Mesodermal cell (in vitro differentiated cells): ENCODE measurements around the gene TBC1D16.
"Not testable (repeated sequence)": the region's sequence is repeated elsewhere in the genome, so short reads cannot be mapped to it uniquely, and the experiment has no call there.

ENCODE experiments used
- H3K27ac ChIP-seq: 2 replicates; pipeline ENCODE4 v1.7.0; 2013; ENCODE audit warnings: mild to moderate bottlenecking, low read depth, low read length, moderate library complexity; ENCODE audit not compliant: severe bottlenecking
- H3K36me3 ChIP-seq: 2 replicates; pipeline ENCODE4 v1.7.1; 2013; ENCODE audit warnings: mild to moderate bottlenecking, low read length, moderate library complexity; ENCODE audit not compliant: control insufficient read depth, insufficient read depth
- H3K4me1 ChIP-seq: one replicate; pipeline ENCODE4 v1.7.1; 2013; ENCODE audit warnings: mild to moderate bottlenecking, low read length; ENCODE audit not compliant: insufficient read depth, control insufficient read depth, poor library complexity, severe bottlenecking
- H3K4me3 ChIP-seq: 2 replicates; pipeline ENCODE4 v1.7.0; 2013; ENCODE audit warnings: low read length, control low read depth, mild to moderate bottlenecking; ENCODE audit not compliant: insufficient read depth, poor library complexity, severe bottlenecking; ENCODE audit errors: extremely low read depth
- H3K9me3 ChIP-seq: 2 replicates; pipeline ENCODE4 v1.7.1; 2013; ENCODE audit warnings: mild to moderate bottlenecking, low read length, moderate library complexity; ENCODE audit not compliant: control insufficient read depth
- WGBS, 2 experiments: methylation state at CpG; one replicate each; pipeline ENCODE4 v1.1.5; 2013; ENCODE audit warnings: missing lambda C conversion rate in 2 of 2; ENCODE audit not compliant: insufficient coverage in 2 of 2; 5-methylcytosine and 5-hydroxymethylcytosine counted together

The TBC1D16 gene

DNA sequence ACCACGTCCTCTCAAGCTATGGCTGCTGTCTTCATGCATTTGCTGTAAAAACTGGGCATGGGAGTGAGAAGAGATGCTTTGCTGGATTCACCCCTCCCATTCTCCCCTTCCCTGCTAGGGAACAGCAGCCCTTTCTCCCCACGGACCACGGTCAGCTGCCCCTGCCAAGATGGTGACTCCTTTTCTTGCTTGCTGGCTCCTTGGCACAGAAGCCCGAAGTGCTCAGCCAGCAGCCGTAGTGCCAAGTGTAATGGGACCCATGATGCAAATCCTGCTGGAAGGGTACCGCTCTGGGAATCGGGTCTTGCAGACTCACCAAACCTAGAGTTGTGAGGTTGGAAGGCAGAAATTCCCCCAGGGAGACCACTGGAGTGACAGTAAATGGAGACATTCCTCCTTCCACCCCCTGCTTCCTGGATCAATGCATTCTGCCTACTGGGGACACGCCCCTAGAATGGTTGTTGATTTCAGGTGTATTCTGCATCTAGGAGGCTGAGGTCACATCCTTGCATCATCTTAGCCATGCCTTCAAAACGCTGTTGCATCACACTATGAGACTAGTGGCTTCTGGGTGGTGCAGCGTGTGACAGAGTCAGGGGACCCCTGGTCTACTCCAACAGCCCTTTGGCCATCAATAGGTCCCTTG, 133.4 kb downstream of the TBC1D16 start:
- Histone ChIP-seq H3K36me3 (no peaks in the 10 kb centered on the region), H3K4me1 (no peaks in the 10 kb centered on the region), H3K9me3 (peaks cover 8% of the 10 kb centered on the region), H3K4me3 (no peak overlapping the region), H3K27ac (no peak overlapping the region)
- 72 to 81% methylated on average over 6 to 8 of the region's 10 CpGs for WGBS, 2 experiments

DNA sequence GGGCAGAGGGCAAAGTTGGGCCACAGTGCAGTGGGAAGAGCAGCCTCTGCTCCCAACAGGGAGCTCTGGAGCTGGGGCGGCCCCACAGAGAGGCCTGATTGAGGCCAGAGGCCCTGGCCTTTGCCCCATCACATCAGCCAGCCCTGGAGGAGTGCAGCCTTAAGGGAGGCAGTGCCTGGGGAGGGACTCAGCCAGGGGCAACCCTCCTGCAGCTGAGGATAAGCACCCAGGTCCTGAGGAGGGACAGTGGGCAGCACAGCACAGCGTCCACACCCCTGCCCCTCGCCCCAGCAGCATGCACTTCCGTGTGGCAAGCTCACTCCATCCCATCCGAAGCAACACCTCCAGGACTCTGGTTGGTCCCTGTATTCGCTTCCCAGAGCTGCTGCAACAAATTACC, 134.5 kb downstream of the TBC1D16 start:
- H3K36me3 ChIP-seq: no peaks in the 10 kb centered on the region
- no peak overlapping the region for H3K27ac ChIP-seq
- 81 to 93% methylated on average over 3 to 6 of the region's 6 CpGs for WGBS, 2 experiments
- no peaks in the 10 kb centered on the region for H3K4me1 ChIP-seq
- H3K4me3 ChIP-seq: no peak overlapping the region
- H3K9me3 ChIP-seq: peaks cover 8% of the 10 kb centered on the region

GRCh38 chr17:79899584-79899983, 136.1 kb downstream of the TBC1D16 start:
- H3K9me3 ChIP-seq: peaks cover 8% of the 10 kb centered on the region
- no peak overlapping the region for H3K4me3 ChIP-seq
- WGBS, 2 experiments: 83 to 90% methylated on average over 1 to 3 of the region's 4 CpGs
- H3K36me3 ChIP-seq: no peaks in the 10 kb centered on the region
- no peaks in the 10 kb centered on the region for H3K4me1 ChIP-seq
- no peak overlapping the region for H3K27ac ChIP-seq

DNA sequence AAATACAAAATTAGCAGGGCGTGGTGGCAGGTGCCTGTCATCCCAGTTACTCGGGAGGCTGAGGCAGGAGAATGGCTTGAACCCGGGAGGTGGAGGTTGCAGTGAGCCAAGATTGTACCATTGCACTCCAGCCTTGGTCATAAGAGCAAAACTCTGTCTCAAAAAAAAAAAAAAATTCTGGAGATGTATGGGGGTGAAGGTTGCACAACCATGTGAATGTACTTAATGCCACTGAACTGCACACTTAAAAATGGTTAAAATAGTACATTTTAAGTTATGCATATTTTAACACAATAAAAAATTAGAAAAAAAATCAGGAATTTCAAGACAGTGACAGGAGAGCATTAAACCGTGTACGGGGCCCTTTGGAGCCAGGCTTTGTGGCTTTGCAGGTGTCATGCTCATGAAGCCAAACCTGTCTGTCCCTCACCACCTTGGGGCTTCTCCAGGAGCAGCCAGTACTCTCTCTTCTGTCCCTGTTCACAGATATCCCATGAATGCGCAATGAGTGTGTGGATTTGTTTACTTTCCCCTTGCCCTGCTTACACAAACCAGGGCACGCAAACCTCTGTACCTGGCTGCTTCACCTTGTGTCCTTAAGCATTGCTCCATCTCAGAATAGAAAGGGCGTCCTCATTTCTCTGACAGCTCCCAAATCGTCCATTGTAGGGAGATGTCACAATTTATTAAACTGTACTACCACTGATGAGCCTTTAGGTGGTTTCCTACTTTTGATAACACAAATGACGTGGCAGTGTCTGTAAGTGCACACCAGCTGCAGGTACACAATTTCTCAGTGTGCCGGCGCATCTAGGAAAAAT, 138.2 kb downstream of the TBC1D16 start:
- no peak overlapping the region for H3K27ac ChIP-seq

GRCh38 chr17:79893457-79893856, 142.2 kb downstream of the TBC1D16 start:
- not testable (repeated sequence) for H3K9me3 ChIP-seq, H3K36me3 ChIP-seq, H3K4me1 ChIP-seq, H3K4me3 ChIP-seq, H3K27ac ChIP-seq
- 77 to 89% methylated on average over 3 of the region's 4 CpGs for WGBS, 2 experiments

More for the DNA sequence above, 138.2 kb downstream of the TBC1D16 start:
- H3K36me3 ChIP-seq: no peaks in the 10 kb centered on the region
- peaks cover 8% of the 10 kb centered on the region for H3K9me3 ChIP-seq
- 87 to 90% methylated on average over 9 of the region's 12 CpGs for WGBS, 2 experiments
- H3K4me1 ChIP-seq: no peaks in the 10 kb centered on the region
- no peak overlapping the region for H3K4me3 ChIP-seq

DNA sequence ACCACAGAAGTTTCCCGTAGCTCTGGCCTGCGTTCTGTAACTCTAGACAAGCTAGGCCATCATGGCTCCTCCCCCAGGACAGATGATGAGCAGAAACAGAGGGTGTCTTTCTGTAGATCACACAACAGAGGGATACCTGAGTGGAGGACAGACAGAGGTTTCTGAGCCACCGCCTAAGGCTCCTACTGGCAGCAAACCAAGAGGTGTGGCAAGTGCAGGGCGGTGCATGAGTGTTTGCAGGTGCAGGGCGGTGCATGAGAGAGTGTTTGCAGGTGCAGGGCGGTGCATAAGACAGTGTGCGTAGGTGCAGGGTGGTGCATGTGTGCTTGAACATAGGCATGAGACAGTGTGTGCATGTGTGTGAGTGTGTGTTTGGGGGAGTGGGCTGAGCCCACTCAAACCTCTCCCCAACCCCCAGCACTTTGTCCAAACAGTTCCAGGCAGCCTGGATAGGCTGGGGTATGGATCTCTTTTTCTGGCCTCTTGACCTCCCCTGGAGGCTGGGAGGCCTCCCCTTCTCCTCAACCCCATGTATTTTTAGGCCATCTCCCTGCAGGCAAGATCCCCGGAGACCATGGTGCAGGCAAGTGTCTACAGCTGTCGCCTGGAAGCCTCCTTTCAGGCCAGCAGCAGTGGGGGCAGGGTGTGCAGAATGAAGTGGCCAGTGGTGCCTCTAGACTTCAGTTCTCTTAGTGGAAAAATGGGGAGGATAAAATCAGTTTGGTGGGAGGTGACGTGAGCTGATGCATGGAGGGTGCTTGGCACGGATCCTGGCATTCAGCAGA, 143.0 kb downstream of the TBC1D16 start:
- Histone ChIP-seq H3K4me3 (no peak overlapping the region), H3K27ac (no peak overlapping the region), H3K4me1 (no peaks in the 10 kb centered on the region), H3K9me3 (no peaks in the 10 kb centered on the region), H3K36me3 (no peaks in the 10 kb centered on the region)
- WGBS, 2 experiments: 86 to 87% methylated on average over 10 to 11 of the region's 11 CpGs

DNA sequence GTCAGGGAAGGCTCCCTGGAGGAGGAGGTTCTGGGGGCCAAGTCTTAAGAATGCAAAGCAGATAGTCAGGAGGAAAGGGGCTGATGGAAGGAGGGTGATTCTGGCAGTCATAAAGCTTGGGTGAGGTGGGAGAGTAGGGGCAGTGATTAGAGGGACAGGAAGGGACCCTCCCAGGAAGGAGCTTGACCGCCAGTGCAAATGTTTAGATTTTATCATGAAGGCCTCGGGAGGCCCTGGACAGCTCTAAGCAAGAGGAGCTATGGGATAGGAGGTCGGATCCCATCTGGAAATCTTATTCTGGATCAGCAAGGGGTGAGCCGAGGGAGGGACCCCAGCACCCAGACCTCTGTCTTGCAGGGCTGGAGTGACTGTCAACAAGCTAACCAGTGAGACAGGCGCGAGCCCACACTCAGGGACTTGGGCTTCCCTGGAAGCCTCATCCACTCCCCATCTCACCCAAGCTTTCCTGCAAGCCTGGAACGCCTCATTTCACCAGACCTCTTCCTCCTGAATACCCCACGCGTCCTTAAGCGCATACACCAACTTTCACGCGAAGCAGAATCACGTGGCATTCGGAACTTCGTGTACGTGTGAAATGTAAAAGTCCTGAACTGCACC, 144.4 kb downstream of the TBC1D16 start:
- no peaks in the 10 kb centered on the region for H3K36me3 ChIP-seq
- H3K4me3 ChIP-seq: no peak overlapping the region
- no peaks in the 10 kb centered on the region for H3K9me3 ChIP-seq
- no peak overlapping the region for H3K27ac ChIP-seq
- no peaks in the 10 kb centered on the region for H3K4me1 ChIP-seq
- WGBS, 2 experiments: 89 to 92% methylated on average over 15 to 16 of the region's 16 CpGs

GRCh38 chr17:79890706-79891105, 145.0 kb downstream of the TBC1D16 start:
- H3K4me1 ChIP-seq: no peaks in the 10 kb centered on the region
- WGBS, 2 experiments: 82 to 89% methylated on average over 9 of the region's 9 CpGs
- H3K27ac ChIP-seq: no peak overlapping the region
- H3K36me3 ChIP-seq: no peaks in the 10 kb centered on the region
- H3K4me3 ChIP-seq: no peak overlapping the region
- H3K9me3 ChIP-seq: no peaks in the 10 kb centered on the region

DNA sequence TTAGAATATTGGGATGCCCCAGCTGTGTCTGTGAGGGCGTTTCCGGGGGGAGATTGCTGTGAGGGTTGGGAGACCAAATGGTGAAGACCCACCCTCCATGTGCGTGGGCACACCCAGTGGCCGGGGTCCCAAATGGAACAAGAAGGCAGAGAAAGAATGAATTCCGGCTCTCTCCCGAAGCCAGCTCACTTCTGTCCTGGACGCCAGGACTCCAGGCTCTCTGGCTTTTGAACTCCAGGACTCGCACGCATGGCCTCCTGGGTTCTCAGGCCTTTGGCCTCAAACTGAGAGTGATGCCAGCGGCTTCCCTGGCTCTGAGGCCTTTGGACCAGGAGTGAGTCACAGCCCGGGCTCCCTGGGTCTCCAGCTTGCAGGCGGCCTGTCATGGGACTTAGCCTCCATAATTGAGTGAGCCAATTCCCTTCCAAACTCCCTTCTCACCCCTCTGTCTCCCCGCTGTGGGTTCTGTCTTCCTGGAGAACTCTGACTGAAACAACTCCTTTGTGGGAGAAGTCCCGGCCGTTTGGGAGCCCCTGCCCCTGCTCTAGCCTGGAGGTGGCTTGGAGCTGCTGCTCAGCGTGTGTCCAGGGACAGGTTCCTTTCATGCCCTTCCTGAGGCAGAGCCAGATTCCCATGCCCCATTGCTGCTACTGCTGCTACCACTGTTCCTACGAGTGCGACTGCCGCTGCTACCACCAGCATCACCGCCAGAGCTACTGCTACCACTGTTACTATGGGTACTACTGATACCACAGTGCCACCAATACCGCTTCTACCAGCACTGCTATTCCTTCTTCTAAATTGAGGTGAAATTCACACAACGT, 146.6 kb downstream of the TBC1D16 start:
- Histone ChIP-seq H3K4me3 (no peak overlapping the region), H3K27ac (no peak overlapping the region), H3K9me3 (no peaks in the 10 kb centered on the region), H3K4me1 (no peaks in the 10 kb centered on the region), H3K36me3 (no peaks in the 10 kb centered on the region)
- 90 to 93% methylated on average over 18 to 22 of the region's 22 CpGs for WGBS, 2 experiments
